A549 (cell line): Measurements from ENCODE around the gene CRYGN. TPM values are rescaled to one million over a fixed set of nuclear protein-coding genes. Genes with fewer than 3 reads are reported as not detected.

Source experiments
- ATAC-seq, 2 experiments: fragments of 200-7000 bp in 1 of 2; fragments of >200 bp in 1 of 2; cut with Nextera tagmentation in 1 of 2; cut with Tn5 transposase in 1 of 2; 3 replicates each; pipeline versions ENCODE4 v1.8.0 to v1.9.1; 2018 to 2020; ENCODE audit warnings: mild to moderate bottlenecking in 1 of 2, moderate library complexity in 1 of 2
- CTCF ChIA-PET: fragments of 300-600 bp; sonication (Branson Sonifier 250); formaldehyde crosslinking; extraction: SDS; loops from one replicate; lab custom pipeline; 2021; ENCODE audit warnings: antibody characterized with exemption, inconsistent platforms; lab: Yijun Ruan, JAX
- POLR2A ChIA-PET: fragments of 350-600 bp; formaldehyde crosslinking; extraction: SDS; loops from one replicate; lab custom pipeline; 2021; ENCODE audit warnings: antibody characterized with exemption, inconsistent platforms; lab: Yijun Ruan, JAX
- DNase-seq, 2 experiments: peaks; one replicate each; pipeline versions ENCODE4 v3.0.0 to v3.0.0-alpha.2; 2011 to 2016; ENCODE audit warnings: low read depth in 1 of 2, low spot score in 1 of 2
- FAIRE-seq: peaks from 2 replicates; lab custom pipeline; 2011; peaks lifted over from hg19 to GRCh38; lab: Jason Lieb, UNC
- H3K27ac ChIP-seq, 2 experiments: fragments of >200 bp; sonication (Bioruptor Twin); formaldehyde crosslinking; 3 replicates each; pipeline ENCODE4 v1.5.1; 2016 to 2017
- H3K4me1 ChIP-seq: fragments of >200 bp; sonication (Bioruptor Twin); formaldehyde crosslinking; 3 replicates; pipeline ENCODE4 v1.6.1; 2016
- H3K4me2 ChIP-seq: fragments of >200 bp; sonication (Bioruptor Twin); formaldehyde crosslinking; 3 replicates; pipeline ENCODE4 v1.6.1; 2016
- H3K4me3 ChIP-seq: fragments of >200 bp; sonication (Bioruptor Twin); formaldehyde crosslinking; 3 replicates; pipeline ENCODE4 v1.5.1; 2016
- H3K9me3 ChIP-seq: fragments of >200 bp; sonication (Bioruptor Twin); formaldehyde crosslinking; 3 replicates; pipeline ENCODE4 v1.6.1; 2016
- ATOH8 ChIP-seq: fragments of 250-450 bp; sonication (Bioruptor Pico); IDR thresholded peaks from 2 replicates; pipeline ENCODE4 v1.5.0; 2020; ENCODE audit warnings: low read depth, mild to moderate bottlenecking, moderate library complexity
- BHLHE40 ChIP-seq: IDR thresholded peaks from 2 replicates; pipeline ENCODE4 v1.6.1; 2012; ENCODE audit warnings: low read depth, low read length, inconsistent platforms
- CBX8 ChIP-seq: fragments of 200-600 bp; sonication (generic); IDR thresholded peaks from 2 replicates; pipeline ENCODE4 v1.6.1; 2016
- CTCF ChIP-seq: fragments of >200 bp; sonication (Bioruptor Twin); formaldehyde crosslinking; IDR thresholded peaks from 3 replicates; pipeline ENCODE4 v1.5.1; 2016
- EP300 ChIP-seq, 2 experiments: fragments of >200 bp; sonication (Bioruptor Twin); formaldehyde crosslinking; IDR thresholded peaks; 2 replicates in 1 of 2; 3 replicates in 1 of 2; pipeline ENCODE4 v1.6.1; 2016 to 2017
- FOSL2 ChIP-seq, 2 experiments: fragments of 450-650 bp in 1 of 2; fragments of >200 bp in 1 of 2; sonication (Bioruptor Twin) in 1 of 2; formaldehyde crosslinking; IDR thresholded peaks; 2 replicates each; pipeline versions ENCODE4 v1.5.0 to v1.6.1; 2016 to 2020; ENCODE audit warnings: mild to moderate bottlenecking in 1 of 2, moderate library complexity in 1 of 2
- HOXB13 ChIP-seq: fragments of 250-450 bp; sonication (Bioruptor Pico); IDR thresholded peaks from 2 replicates; pipeline ENCODE4 v1.5.0; 2020; ENCODE audit warnings: low read depth, mild to moderate bottlenecking, moderate library complexity
- NPAS2 ChIP-seq: fragments of 250-450 bp; sonication (Bioruptor Pico); IDR thresholded peaks from 2 replicates; pipeline ENCODE4 v1.8.0; 2022; ENCODE audit warnings: mild to moderate bottlenecking, moderate library complexity, borderline replicate concordance
- PBX3 ChIP-seq: IDR thresholded peaks from 2 replicates; pipeline ENCODE4 v1.6.1; 2012
- POLR2AphosphoS2 ChIP-seq: conservative IDR thresholded peaks from 2 replicates; pipeline ENCODE4 v1.6.1; 2012; ENCODE audit warnings: low read length, improper control_type of control experiment, inconsistent platforms
- RAD21 ChIP-seq, 2 experiments: fragments of >200 bp in 1 of 2; sonication (Bioruptor Twin) in 1 of 2; formaldehyde crosslinking in 1 of 2; IDR thresholded peaks in 1 of 2; conservative IDR thresholded peaks in 1 of 2; 2 replicates in 1 of 2; 3 replicates in 1 of 2; pipeline ENCODE4 v1.6.1; 2012 to 2018; ENCODE audit warnings: inconsistent platforms in 1 of 2
- SMC3 ChIP-seq: fragments of >200 bp; sonication (Bioruptor Twin); formaldehyde crosslinking; IDR thresholded peaks from 3 replicates; pipeline ENCODE4 v1.6.1; 2018; ENCODE audit warnings: inconsistent platforms
- TFCP2L1 ChIP-seq: fragments of 250-450 bp; sonication (Bioruptor Pico); IDR thresholded peaks from 2 replicates; pipeline ENCODE4 v1.5.0; 2021; ENCODE audit warnings: mild to moderate bottlenecking
- ZNF302 ChIP-seq: fragments of 250-450 bp; sonication (Bioruptor Pico); IDR thresholded peaks from 2 replicates; pipeline ENCODE4 v1.9.0; 2021; ENCODE audit warnings: inconsistent platforms, mild to moderate bottlenecking, moderate library complexity
- WGBS: methylation state at CpG from one replicate; pipeline ENCODE4 v1.1.6; 2017; ENCODE audit errors: missing lambda C conversion rate; 5-methylcytosine and 5-hydroxymethylcytosine counted together
- polyA plus RNA-seq, 4 experiments: library from polyadenylated mRNA; depleted of rRNA in 3 of 4; stranded (reverse); fragments of >200 nt; fragmentation: RNase III in 1 of 4; extraction: RNeasy Plus Mini Kit Qiagen cat#74134 plus additional on column Dnase treatment in 1 of 4; gene quantifications; 2 replicates in 3 of 4; 3 replicates in 1 of 4; pipeline ENCODE4 v1.2.3, GENCODE V29; 2011 to 2017
- TF ChIP-seq, protein P1 (sequence below): fragments of 450-650 bp; IDR thresholded peaks from 2 replicates; pipeline ENCODE4 v1.6.1; 2014; ENCODE audit warnings: antibody characterized with exemption
- TF ChIP-seq, protein P2 (sequence below): fragments of 200-600 bp; sonication (generic); IDR thresholded peaks from 2 replicates; pipeline ENCODE4 v1.6.1; 2016; ENCODE audit warnings: antibody characterized with exemption, mild to moderate bottlenecking, moderate library complexity

CRYGN gene
- polyA plus RNA-seq, 2 of the 4 experiments (the other 2 are of a cell fraction): not detected

GRCh38 chr7:151484971-151485707 is 45.2 kb upstream of the CRYGN start:
- Histone ChIP-seq H3K4me1 (peaks cover 40% of the 10 kb centered on the region), H3K4me3 (no peak overlapping the region), H3K27ac (no peak overlapping the region), H3K4me2 (peak overlapping the region; percentile 32; the same call in 2 of the 3 replicates), H3K9me3 (no peaks in the 10 kb centered on the region)
- ChIA-PET POLR2A (interaction anchor here (1.1 kb wide), 1 partner anchor 25 kb away, joined by 4 read pairs; no protein-coding TSS in a partner anchor), CTCF (interaction anchor here (1.0 to 3.7 kb wide), 6 partner anchors 13 to 147 kb away, joined by 3 to 14 read pairs (median 6); no protein-coding TSS in a partner anchor)
- no peak for FAIRE-seq
- no peak for TF ChIP-seq EP300 (IDR thresholded peaks at IDR 0.05)
- no peak for TF ChIP-seq ZNF302 (CRISPR knock-in tag)
- TF ChIP-seq, protein P1, sequence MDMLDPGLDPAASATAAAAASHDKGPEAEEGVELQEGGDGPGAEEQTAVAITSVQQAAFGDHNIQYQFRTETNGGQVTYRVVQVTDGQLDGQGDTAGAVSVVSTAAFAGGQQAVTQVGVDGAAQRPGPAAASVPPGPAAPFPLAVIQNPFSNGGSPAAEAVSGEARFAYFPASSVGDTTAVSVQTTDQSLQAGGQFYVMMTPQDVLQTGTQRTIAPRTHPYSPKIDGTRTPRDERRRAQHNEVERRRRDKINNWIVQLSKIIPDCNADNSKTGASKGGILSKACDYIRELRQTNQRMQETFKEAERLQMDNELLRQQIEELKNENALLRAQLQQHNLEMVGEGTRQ: no peak
- TF ChIP-seq FOSL2 (IDR thresholded peaks at IDR 0.05): no peak
- peak; percentile 51; the same call in 1 of the 2 replicates for TF ChIP-seq FOSL2 (CRISPR knock-in tag; IDR thresholded peaks at IDR 0.05)
- DNase-seq: peak in 1 of 2 experiments; percentile 69
- peak; percentile 67 to 79; a peak in 5 of 6 replicates for ATAC-seq
- 78% methylated on average over 7 of the region's 7 CpGs for WGBS

DNA sequence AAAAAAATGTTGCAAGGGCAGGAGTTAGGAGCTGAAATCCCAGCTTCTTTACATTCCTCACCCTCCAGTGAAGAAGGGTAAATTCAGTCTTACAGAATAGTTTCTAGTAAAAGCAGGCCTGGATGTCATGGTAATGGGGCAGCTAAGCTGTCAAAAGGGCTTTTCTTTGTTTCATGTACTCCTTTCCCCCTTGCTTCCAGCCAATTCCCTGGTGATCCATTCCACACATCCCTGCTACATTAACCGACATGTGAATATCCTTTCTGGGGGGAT is 43.7 kb upstream of the CRYGN start:
- no peak overlapping the region for H3K4me3 ChIP-seq
- no peak for DNase-seq
- no peak for ATAC-seq
- POLR2A ChIA-PET: no interaction called here
- FAIRE-seq: no peak
- CTCF ChIA-PET: interaction anchor here (0.9 to 3.7 kb wide), 6 partner anchors 14 to 276 kb away, joined by 3 to 14 read pairs (median 6); no protein-coding TSS in a partner anchor
- no peaks in the 10 kb centered on the region for H3K9me3 ChIP-seq
- H3K27ac ChIP-seq: no peak overlapping the region
- 86% methylated on average over 1 of the region's 1 CpG for WGBS
- peaks cover 38% of the 10 kb centered on the region for H3K4me1 ChIP-seq
- TF ChIP-seq BHLHE40 (no peak), SMC3 (no peak), EP300 (IDR thresholded peaks at IDR 0.05) (no peak), TFCP2L1 (CRISPR knock-in tag) (no peak), POLR2AphosphoS2 (no peak), CTCF (no peak), ATOH8 (CRISPR knock-in tag) (no peak), CBX8 (no peak), RAD21 (conservative IDR thresholded peaks at IDR 0.05 in 1 of 2, IDR thresholded peaks at IDR 0.05 in 1 of 2) (no peak), PBX3 (no peak), HOXB13 (no peak), NPAS2 (CRISPR knock-in tag) (no peak)
- TF ChIP-seq, protein P2, sequence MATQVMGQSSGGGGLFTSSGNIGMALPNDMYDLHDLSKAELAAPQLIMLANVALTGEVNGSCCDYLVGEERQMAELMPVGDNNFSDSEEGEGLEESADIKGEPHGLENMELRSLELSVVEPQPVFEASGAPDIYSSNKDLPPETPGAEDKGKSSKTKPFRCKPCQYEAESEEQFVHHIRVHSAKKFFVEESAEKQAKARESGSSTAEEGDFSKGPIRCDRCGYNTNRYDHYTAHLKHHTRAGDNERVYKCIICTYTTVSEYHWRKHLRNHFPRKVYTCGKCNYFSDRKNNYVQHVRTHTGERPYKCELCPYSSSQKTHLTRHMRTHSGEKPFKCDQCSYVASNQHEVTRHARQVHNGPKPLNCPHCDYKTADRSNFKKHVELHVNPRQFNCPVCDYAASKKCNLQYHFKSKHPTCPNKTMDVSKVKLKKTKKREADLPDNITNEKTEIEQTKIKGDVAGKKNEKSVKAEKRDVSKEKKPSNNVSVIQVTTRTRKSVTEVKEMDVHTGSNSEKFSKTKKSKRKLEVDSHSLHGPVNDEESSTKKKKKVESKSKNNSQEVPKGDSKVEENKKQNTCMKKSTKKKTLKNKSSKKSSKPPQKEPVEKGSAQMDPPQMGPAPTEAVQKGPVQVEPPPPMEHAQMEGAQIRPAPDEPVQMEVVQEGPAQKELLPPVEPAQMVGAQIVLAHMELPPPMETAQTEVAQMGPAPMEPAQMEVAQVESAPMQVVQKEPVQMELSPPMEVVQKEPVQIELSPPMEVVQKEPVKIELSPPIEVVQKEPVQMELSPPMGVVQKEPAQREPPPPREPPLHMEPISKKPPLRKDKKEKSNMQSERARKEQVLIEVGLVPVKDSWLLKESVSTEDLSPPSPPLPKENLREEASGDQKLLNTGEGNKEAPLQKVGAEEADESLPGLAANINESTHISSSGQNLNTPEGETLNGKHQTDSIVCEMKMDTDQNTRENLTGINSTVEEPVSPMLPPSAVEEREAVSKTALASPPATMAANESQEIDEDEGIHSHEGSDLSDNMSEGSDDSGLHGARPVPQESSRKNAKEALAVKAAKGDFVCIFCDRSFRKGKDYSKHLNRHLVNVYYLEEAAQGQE: no peak
- H3K4me2 ChIP-seq: no peak overlapping the region
